Heart left ventricle (tissue), 13 donors: ENCODE measurements around the gene LHFPL3.

ENCODE experiments used
- POLR2A ChIP-seq, 2 donors: fragments of 450-650 bp; IDR thresholded peaks; one replicate each; pipeline ENCODE4 v1.6.1; 2017; ENCODE audit warnings: antibody characterized with exemption in 2 of 2, mild to moderate bottlenecking in 2 of 2, moderate library complexity in 2 of 2
- TF ChIP-seq, protein P1 (sequence below), 12 donors: fragments of 200-600 bp; sonication (generic) in 4 of 12; IDR thresholded peaks; one replicate each; pipeline versions ENCODE4 v1.5.0 to v1.8.0; 2018 to 2022; ENCODE audit warnings: antibody characterized with exemption in 12 of 12, mild to moderate bottlenecking in 5 of 12
- donor health status: ischemic (EF 13 %, LVEDD 7.1; RV severe dilation, severe dysfunction).
- donor health status: DM: no; HTN: yes; CAD: no.
- donor health status: DM: no; HTN: no; CAD: no.
- donor health status: ischemic (EF 25% LVEDD 6.9; RV normal size, moderate dysfunction).
- donor health status: ischemic (EF 25% LVEDD 5.7; RV mildly dilated, moderate dysfunction).
- donor health status: ischemic (EF 35%, LVEDD 5.7; RV mildly dilated, moderate dysfunction).
- donor health status: nonischemic (EF 11% LVEDD 7.7; RV severe dilation, severe dysfunction).
- donor health status: DM: yes; HTN: yes; CAD: no.
- donor health status: PGD.
- donor health status: ischemic (EF 29% LVEDD 5.4; RV normal size, mild dysfunction).
- donor health status: nonischemic (EF 23%, LVEDD 6.1; RV moderate dilation, normal function).

DNA sequence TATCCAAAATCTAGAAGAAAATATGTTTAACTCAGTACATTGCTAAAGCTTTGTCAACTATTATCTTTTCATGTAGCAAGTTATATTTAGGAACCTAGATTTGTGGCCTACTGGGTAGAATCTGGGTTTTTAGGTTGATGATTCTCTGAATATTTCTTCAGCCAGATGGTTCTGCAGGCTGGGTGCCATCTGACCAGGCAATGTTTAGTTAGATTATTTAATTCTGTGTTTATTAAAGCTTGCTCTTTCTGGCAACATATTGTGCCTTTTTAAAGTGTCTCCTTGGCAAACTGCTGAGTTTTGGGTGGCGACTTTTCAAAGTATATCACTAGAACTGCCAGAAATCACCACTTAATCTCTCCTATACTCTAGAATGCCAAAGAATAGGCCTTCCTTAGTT lies 114.1 kb downstream of the LHFPL3 start:
- TF ChIP-seq, protein P1, sequence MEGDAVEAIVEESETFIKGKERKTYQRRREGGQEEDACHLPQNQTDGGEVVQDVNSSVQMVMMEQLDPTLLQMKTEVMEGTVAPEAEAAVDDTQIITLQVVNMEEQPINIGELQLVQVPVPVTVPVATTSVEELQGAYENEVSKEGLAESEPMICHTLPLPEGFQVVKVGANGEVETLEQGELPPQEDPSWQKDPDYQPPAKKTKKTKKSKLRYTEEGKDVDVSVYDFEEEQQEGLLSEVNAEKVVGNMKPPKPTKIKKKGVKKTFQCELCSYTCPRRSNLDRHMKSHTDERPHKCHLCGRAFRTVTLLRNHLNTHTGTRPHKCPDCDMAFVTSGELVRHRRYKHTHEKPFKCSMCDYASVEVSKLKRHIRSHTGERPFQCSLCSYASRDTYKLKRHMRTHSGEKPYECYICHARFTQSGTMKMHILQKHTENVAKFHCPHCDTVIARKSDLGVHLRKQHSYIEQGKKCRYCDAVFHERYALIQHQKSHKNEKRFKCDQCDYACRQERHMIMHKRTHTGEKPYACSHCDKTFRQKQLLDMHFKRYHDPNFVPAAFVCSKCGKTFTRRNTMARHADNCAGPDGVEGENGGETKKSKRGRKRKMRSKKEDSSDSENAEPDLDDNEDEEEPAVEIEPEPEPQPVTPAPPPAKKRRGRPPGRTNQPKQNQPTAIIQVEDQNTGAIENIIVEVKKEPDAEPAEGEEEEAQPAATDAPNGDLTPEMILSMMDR (IDR thresholded peaks at IDR 0.05), result no peak
- TF ChIP-seq POLR2A (IDR thresholded peaks at IDR 0.05), result no peak
